OCI-LY1 (cell line): ENCODE data around the gene OFD1.

Source experiments
- H2AFZ ChIP-seq: fragments of 200-600 bp; sonication (generic), shearing (Covaris generic); 2 replicates; pipeline ENCODE4 v1.6.0; 2014; ENCODE audit warnings: antibody characterized with exemption, mild to moderate bottlenecking, low read length
- H3F3A ChIP-seq: fragments of 200-600 bp; sonication (generic), shearing (Covaris generic); 2 replicates; pipeline ENCODE4 v1.6.0; 2014; ENCODE audit warnings: mild to moderate bottlenecking, antibody characterized with exemption, low read length, moderate library complexity; ENCODE audit not compliant: insufficient read depth
- H3K27ac ChIP-seq: fragments of 200-600 bp; sonication (generic); 2 replicates; pipeline ENCODE4 v1.5.1; 2014; ENCODE audit warnings: low read length, mixed run types, mild to moderate bottlenecking, low read depth; ENCODE audit not compliant: poor library complexity, severe bottlenecking
- H3K27me3 ChIP-seq: fragments of 200-600 bp; sonication (generic); 2 replicates; pipeline ENCODE4 v1.6.0; 2014; ENCODE audit warnings: antibody characterized with exemption, mild to moderate bottlenecking, low read length, moderate library complexity; ENCODE audit not compliant: insufficient read depth
- H3K36me3 ChIP-seq: fragments of 200-600 bp; sonication (generic); 2 replicates; pipeline ENCODE4 v1.6.1; 2014; ENCODE audit warnings: mild to moderate bottlenecking, antibody characterized with exemption, low read length, moderate library complexity, mixed read lengths; ENCODE audit not compliant: insufficient read depth
- H3K4me1 ChIP-seq: fragments of 200-600 bp; sonication (generic); 2 replicates; pipeline ENCODE4 v1.5.1; 2014; ENCODE audit warnings: mild to moderate bottlenecking, low read length, moderate library complexity; ENCODE audit not compliant: insufficient read depth, severe bottlenecking
- H3K4me2 ChIP-seq: fragments of 200-600 bp; sonication (generic), shearing (Covaris generic); 2 replicates; pipeline ENCODE4 v1.6.1; 2014; ENCODE audit warnings: low read length
- H3K4me3 ChIP-seq: fragments of 200-600 bp; sonication (generic); 2 replicates; pipeline ENCODE4 v1.5.1; 2014; ENCODE audit warnings: low read length, low read depth, mild to moderate bottlenecking, mixed read lengths; ENCODE audit not compliant: poor library complexity, severe bottlenecking
- H3K79me2 ChIP-seq: fragments of 200-600 bp; shearing (Covaris generic); 2 replicates; pipeline ENCODE4 v1.6.1; 2016; ENCODE audit warnings: mixed run types, low read length, mixed read lengths; ENCODE audit not compliant: insufficient read depth
- H3K9ac ChIP-seq: fragments of 200-600 bp; sonication (generic), shearing (Covaris generic); 2 replicates; pipeline ENCODE4 v1.6.1; 2014; ENCODE audit warnings: mild to moderate bottlenecking, low read length, mixed read lengths
- H3K9me2 ChIP-seq: fragments of 200-600 bp; sonication (generic), shearing (Covaris generic); 2 replicates; pipeline ENCODE4 v1.6.1; 2014; ENCODE audit warnings: low read depth, mild to moderate bottlenecking, low read length, mixed read lengths
- H3K9me3 ChIP-seq: fragments of 200-600 bp; shearing (Covaris generic); 2 replicates; pipeline ENCODE4 v1.6.1; 2014; ENCODE audit warnings: low read length, mixed read lengths
- H4K20me1 ChIP-seq: fragments of 200-600 bp; sonication (generic), shearing (Covaris generic); 2 replicates; pipeline ENCODE4 v1.6.0; 2016; ENCODE audit warnings: mild to moderate bottlenecking, low read length; ENCODE audit not compliant: insufficient read depth
- EZH2 ChIP-seq: fragments of 200-600 bp; sonication (generic), shearing (Covaris generic); IDR thresholded peaks from 2 replicates; pipeline ENCODE4 v1.8.0; 2017; ENCODE audit warnings: borderline replicate concordance, mixed run types, mild to moderate bottlenecking, antibody characterized with exemption, low read length, moderate library complexity, mixed read lengths
- TF ChIP-seq, protein P1 (sequence below): fragments of 200-600 bp; sonication (generic), shearing (Covaris generic); IDR thresholded peaks from 2 replicates; pipeline ENCODE4 v1.5.1; 2017; ENCODE audit warnings: mild to moderate bottlenecking, antibody characterized with exemption, low read length, moderate library complexity, mixed read lengths

Gene OFD1

DNA sequence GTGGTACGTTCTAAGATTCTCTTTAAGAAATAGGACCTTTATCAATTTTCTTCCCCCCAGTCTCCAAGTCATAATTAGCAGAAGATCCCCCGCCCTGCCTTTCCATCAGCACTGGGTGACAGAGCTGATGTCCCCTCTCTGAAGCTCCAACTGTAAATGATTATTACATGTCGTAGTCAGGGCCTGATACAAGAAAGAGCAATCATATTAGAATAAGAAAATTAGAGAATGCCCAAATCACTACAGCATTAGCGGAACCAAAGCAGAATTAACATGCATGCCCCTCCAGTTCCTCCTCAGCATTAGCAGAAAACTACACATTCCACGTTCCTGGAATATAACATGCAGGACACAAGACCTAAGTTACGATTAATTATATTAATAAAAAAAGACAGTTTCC lies 81.6 kb downstream of the OFD1 start:
- Histone ChIP-seq H3K9ac (no peak overlapping the region), H3K4me3 (no peak overlapping the region), H3K9me2 (no peaks in the 10 kb centered on the region), H4K20me1 (no peaks in the 10 kb centered on the region), H3K36me3 (no peaks in the 10 kb centered on the region), H3F3A (no peaks in the 10 kb centered on the region), H3K4me1 (no peaks in the 10 kb centered on the region), H3K27ac (no peak overlapping the region), H3K4me2 (no peak overlapping the region), H3K9me3 (no peaks in the 10 kb centered on the region), H3K27me3 (no peaks in the 10 kb centered on the region), H2AFZ (no peak overlapping the region), H3K79me2 (no peaks in the 10 kb centered on the region)
- TF ChIP-seq, protein P1, sequence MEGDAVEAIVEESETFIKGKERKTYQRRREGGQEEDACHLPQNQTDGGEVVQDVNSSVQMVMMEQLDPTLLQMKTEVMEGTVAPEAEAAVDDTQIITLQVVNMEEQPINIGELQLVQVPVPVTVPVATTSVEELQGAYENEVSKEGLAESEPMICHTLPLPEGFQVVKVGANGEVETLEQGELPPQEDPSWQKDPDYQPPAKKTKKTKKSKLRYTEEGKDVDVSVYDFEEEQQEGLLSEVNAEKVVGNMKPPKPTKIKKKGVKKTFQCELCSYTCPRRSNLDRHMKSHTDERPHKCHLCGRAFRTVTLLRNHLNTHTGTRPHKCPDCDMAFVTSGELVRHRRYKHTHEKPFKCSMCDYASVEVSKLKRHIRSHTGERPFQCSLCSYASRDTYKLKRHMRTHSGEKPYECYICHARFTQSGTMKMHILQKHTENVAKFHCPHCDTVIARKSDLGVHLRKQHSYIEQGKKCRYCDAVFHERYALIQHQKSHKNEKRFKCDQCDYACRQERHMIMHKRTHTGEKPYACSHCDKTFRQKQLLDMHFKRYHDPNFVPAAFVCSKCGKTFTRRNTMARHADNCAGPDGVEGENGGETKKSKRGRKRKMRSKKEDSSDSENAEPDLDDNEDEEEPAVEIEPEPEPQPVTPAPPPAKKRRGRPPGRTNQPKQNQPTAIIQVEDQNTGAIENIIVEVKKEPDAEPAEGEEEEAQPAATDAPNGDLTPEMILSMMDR: no peak
- no peak for TF ChIP-seq EZH2

DNA sequence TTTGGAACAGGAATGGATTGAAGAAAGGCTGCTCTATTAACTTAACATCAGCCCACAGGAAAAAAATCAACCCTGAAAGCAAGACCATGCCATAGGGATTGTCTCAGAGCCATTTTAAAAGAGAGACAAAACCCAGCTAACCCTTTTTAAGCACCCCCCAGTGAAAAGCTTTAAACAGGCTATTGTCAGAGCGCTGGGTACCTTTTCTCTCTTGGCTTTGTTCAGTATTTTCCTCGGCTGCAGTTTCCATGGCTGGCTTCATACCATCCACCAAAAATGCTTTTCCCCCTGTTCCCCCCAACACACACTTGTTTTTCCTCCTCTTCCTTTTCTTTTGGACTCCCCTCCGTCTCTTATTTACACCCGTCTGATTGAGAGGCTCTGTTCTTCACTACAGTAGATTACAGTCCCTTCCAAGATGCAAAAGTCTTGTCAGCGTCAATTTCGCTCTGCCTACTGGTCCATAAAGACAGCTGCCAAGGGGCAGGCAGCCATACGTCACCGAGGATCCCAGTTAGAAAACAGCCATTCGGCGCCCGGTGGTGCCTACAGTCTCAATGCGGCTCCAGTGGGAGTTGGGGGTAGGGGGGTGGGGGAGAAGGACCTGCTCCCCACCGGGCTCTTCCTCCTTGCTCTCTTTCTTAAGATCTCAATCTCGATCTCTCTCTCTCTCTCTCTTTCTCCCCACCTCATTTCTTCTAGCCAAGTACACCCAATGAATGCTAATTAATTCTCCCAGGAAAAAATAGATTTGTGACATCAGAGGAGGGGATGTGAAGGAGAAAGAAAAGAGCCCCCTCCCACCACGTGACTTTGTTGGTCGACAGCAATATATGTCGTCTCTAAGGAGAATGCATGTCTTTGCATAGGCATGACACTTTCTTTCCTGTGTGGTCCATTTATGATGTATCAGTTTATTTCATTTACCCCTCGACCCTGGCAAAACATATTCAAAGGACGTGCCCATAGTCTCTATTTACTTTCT lies 82.4 kb downstream of the OFD1 start, which contains the start of gene GPM6B:
Gene GPM6B (minus strand): TSS at position 451 of the 985 bp plus-strand sequence. CDS start 189 bp downstream, at position 262.
- no peak within 1 kb of the TSS for H3K27ac ChIP-seq
- no peak within 1 kb of the TSS for H3K9ac ChIP-seq
- no peaks in the 10 kb centered on the region for H3K9me2 ChIP-seq
- H2AFZ ChIP-seq: no peak within 1 kb of the TSS
- H3K79me2 ChIP-seq: no peaks in the 10 kb centered on the region
- no peaks in the 10 kb centered on the region for H4K20me1 ChIP-seq
- no peaks in the 10 kb centered on the region for H3K9me3 ChIP-seq
- no peaks in the 10 kb centered on the region for H3F3A ChIP-seq
- H3K4me1 ChIP-seq: no peaks in the 10 kb centered on the region
- no peaks in the 10 kb centered on the region for H3K36me3 ChIP-seq
- no peak within 1 kb of the TSS for H3K4me3 ChIP-seq
- TF ChIP-seq, protein P1: no peak
- TF ChIP-seq EZH2: no peak
- no peaks in the 10 kb centered on the region for H3K27me3 ChIP-seq
- H3K4me2 ChIP-seq: no peak within 1 kb of the TSS
